RWPE2 (cell line): ENCODE measurements around the gene BMERB1.

Source experiments
- ATAC-seq: fragments of 200-7000 bp; cut with Tn5 transposase; 3 replicates; pipeline ENCODE4 v1.9.1; 2021; ENCODE audit warnings: low read depth
- DNase-seq: peaks from one replicate; pipeline ENCODE4 v3.0.0-alpha.2; 2020; ENCODE audit warnings: low spot score
- H3K27ac ChIP-seq: fragments of 450-650 bp; 2 replicates; pipeline ENCODE4 v1.5.1; 2017; ENCODE audit warnings: mild to moderate bottlenecking; ENCODE audit not compliant: poor library complexity, severe bottlenecking
- H3K27me3 ChIP-seq: fragments of 250-450 bp; sonication (Bioruptor Pico); 2 replicates; pipeline ENCODE4 v1.5.1; 2021; ENCODE audit warnings: mild to moderate bottlenecking, moderate library complexity; ENCODE audit not compliant: insufficient read depth, poor library complexity, severe bottlenecking
- H3K36me3 ChIP-seq: fragments of 250-450 bp; sonication (Bioruptor Pico); 2 replicates; pipeline ENCODE4 v1.5.1; 2020; ENCODE audit warnings: low read depth, mild to moderate bottlenecking, moderate library complexity
- H3K4me1 ChIP-seq: fragments of 250-450 bp; sonication (Bioruptor Pico); 2 replicates; pipeline ENCODE4 v1.5.1; 2021; ENCODE audit warnings: mild to moderate bottlenecking, moderate library complexity; ENCODE audit not compliant: insufficient read depth, poor library complexity, severe bottlenecking
- H3K4me3 ChIP-seq: fragments of 250-450 bp; sonication (Bioruptor Pico); 2 replicates; pipeline ENCODE4 v1.5.1; 2021; ENCODE audit warnings: mild to moderate bottlenecking, moderate library complexity; ENCODE audit not compliant: severe bottlenecking
- H3K9me3 ChIP-seq: fragments of 250-450 bp; sonication (Bioruptor Pico); 2 replicates; pipeline ENCODE4 v1.5.1; 2021; ENCODE audit warnings: mild to moderate bottlenecking, moderate library complexity; ENCODE audit not compliant: severe bottlenecking
- CTCF ChIP-seq: fragments of 450-650 bp; IDR thresholded peaks from one replicate; pipeline ENCODE4 v1.5.1; 2017; ENCODE audit warnings: mild to moderate bottlenecking, moderate library complexity; ENCODE audit not compliant: poor library complexity, severe bottlenecking

The BMERB1 gene

DNA sequence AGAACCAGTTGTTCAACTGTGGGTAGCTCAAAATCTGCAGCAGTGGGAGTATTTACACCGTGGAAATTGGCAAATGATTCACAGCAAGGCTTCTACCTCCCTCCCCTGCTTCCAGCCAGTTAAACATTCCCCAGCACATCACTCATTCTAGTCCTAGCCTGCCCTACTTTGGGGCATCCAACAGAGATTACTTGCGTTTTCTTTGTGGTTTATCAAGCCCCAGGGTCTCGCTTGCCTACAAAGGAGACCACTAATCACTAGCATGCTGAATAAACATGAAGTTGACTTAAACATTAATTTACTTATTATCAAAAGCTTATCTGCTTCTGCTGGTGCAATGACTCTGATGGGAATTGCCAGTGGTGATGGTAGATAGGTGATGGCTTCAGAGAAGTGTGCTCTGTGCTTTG, 114.1 kb downstream of the BMERB1 start:
- no peak for TF ChIP-seq CTCF
- DNase-seq: no peak

DNA sequence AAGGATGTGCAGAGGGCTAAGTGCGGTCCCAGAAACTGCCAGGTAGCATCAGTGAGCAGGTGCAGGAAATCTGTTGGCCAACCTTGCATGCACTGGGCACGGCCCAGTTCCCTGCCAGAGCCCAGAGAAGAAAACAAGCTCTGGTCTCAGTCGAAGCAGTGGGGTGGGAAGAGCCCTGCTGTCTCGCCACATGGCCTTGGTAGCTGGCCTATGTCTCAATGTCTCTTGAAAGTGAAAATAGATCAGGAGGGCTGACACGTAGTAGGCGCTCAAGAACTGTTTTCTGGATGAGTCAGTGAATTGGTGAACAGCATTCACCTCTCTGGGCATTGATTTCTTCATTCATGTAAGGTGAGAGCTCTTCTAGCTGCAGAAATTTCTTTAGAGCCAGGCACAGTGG, 118.1 kb downstream of the BMERB1 start:
- TF ChIP-seq CTCF: no peak
- no peaks in the 10 kb centered on the region for H3K9me3 ChIP-seq
- ATAC-seq (no peak), DNase-seq (no peak)
- no peaks in the 10 kb centered on the region for H3K36me3 ChIP-seq
- H3K4me1 ChIP-seq: no peaks in the 10 kb centered on the region
- no peaks in the 10 kb centered on the region for H3K27me3 ChIP-seq
- H3K4me3 ChIP-seq: no peak overlapping the region
- H3K27ac ChIP-seq: no peak overlapping the region

More for the DNA sequence above, 114.1 kb downstream of the BMERB1 start:
- Histone ChIP-seq H3K4me1 (no peaks in the 10 kb centered on the region), H3K36me3 (no peaks in the 10 kb centered on the region), H3K9me3 (no peaks in the 10 kb centered on the region), H3K27ac (no peak overlapping the region), H3K4me3 (no peak overlapping the region), H3K27me3 (no peaks in the 10 kb centered on the region)
- no peak for ATAC-seq

DNA sequence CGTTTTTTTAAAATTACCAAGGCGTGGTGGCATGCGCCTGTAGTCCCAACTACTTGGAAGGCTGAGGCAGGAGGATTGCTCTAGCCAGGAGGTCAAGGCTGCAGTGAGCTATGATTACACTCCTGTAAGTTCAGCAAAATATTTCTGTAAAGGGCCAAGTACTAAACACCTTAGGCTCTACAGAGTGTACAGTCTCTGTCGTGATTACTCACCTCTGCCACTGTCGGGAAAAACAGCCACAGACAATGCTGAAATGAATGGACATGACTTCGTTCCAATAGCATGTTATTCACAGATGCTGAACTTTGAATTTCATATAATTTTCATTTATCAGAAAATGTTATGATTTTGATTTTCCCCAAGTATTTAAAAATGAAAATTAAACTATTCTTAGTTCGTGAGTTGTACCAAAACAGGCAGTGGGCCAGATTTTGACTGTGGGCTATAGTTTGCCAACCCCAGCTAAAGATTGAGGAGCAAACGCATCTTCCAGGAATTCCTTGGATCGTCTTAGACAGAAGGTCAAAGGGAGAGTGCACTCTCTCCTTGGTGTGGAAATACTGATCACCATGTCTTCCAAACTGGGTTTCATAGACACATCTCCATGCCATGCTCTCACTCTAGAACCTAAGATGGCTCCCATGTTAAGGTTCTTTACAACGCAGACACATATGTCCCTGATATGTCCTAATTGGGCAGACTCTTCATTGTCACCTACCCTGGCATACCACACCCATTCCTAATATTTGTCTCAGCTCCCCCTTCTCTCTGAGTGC, 119.1 kb downstream of the BMERB1 start:
- TF ChIP-seq CTCF: no peak
- ATAC-seq (no peak), DNase-seq (no peak)
- no peak overlapping the region for H3K4me3 ChIP-seq
- no peaks in the 10 kb centered on the region for H3K36me3 ChIP-seq
- no peak overlapping the region for H3K27ac ChIP-seq
- H3K27me3 ChIP-seq: no peaks in the 10 kb centered on the region
- no peaks in the 10 kb centered on the region for H3K4me1 ChIP-seq
- H3K9me3 ChIP-seq: no peaks in the 10 kb centered on the region

- Histone ChIP-seq H3K4me3 (no peak overlapping the region), H3K4me1 (no peaks in the 10 kb centered on the region), H3K9me3 (no peaks in the 10 kb centered on the region), H3K27ac (no peak overlapping the region), H3K27me3 (no peaks in the 10 kb centered on the region), H3K36me3 (no peaks in the 10 kb centered on the region)
- DNase-seq (no peak), ATAC-seq (no peak)
- no peak for TF ChIP-seq CTCF
Measured at GRCh38 chr16:15556130-15556529, 121.7 kb downstream of the BMERB1 start.

DNA sequence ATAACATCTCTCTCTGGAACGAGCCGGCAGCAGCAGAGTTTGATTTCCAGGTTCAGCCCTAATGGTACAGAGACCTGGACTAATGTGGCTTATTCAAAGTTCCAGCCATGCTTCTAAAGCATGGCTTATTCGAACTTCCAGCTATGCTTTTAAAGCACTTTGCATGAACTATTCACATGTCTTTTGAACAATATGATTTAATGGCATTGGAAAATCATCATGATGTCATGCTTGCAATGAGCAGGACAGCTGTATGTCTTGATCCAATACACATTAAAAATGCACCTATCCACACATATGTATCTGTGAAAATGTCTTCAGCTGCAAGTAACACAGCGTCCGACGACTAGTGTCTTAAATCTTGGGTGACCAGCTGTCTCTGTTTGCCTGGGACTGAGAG, 122.9 kb downstream of the BMERB1 start:
- H3K4me3 ChIP-seq: no peak overlapping the region
- DNase-seq (no peak), ATAC-seq (no peak)
- no peak overlapping the region for H3K27ac ChIP-seq
- H3K9me3 ChIP-seq: no peaks in the 10 kb centered on the region
- H3K36me3 ChIP-seq: no peaks in the 10 kb centered on the region
- no peaks in the 10 kb centered on the region for H3K27me3 ChIP-seq
- no peaks in the 10 kb centered on the region for H3K4me1 ChIP-seq
- TF ChIP-seq CTCF: no peak
